HEK293 (cell line): ENCODE results near the gene CD302.

Experiments used
- CTCF ChIA-PET: fragments of 350-600 bp; formaldehyde crosslinking; extraction: SDS; loops from one replicate; lab custom pipeline; 2021; ENCODE audit warnings: antibody characterized with exemption; lab: Yijun Ruan, JAX
- POLR2A ChIA-PET: fragments of 300-600 bp; formaldehyde crosslinking; extraction: SDS; loops from one replicate; lab custom pipeline; 2020; ENCODE audit warnings: antibody characterized with exemption, inconsistent platforms; lab: Yijun Ruan, JAX
- H3K27ac ChIP-seq: fragments of 200-500 bp; sonication (Bioruptor generic); 2 replicates; pipeline ENCODE4 v1.5.1; 2014; ENCODE audit warnings: low read depth, low read length, control low read depth, inconsistent platforms; ENCODE audit errors: extremely low read depth
- H3K36me3 ChIP-seq, 2 experiments: fragments of 200-500 bp in 1 of 2; sonication (Bioruptor generic) in 1 of 2; 1 replicate in 1 of 2; 2 replicates in 1 of 2; pipeline ENCODE4 v1.5.1; 2014 to 2017; ENCODE audit warnings: inconsistent platforms in 2 of 2, low read length in 2 of 2; ENCODE audit not compliant: control insufficient read depth in 2 of 2, insufficient read depth in 1 of 2
- H3K4me1 ChIP-seq: fragments of 200-500 bp; sonication (Bioruptor generic); 2 replicates; pipeline ENCODE4 v1.5.1; 2014; ENCODE audit warnings: mild to moderate bottlenecking, low read length, inconsistent platforms; ENCODE audit not compliant: control insufficient read depth, insufficient read depth
- H3K4me3 ChIP-seq: 2 replicates; pipeline ENCODE4 v1.5.1; 2011; ENCODE audit warnings: low read depth, mild to moderate bottlenecking, control low read depth, low read length, moderate library complexity
- H3K9me3 ChIP-seq: fragments of 200-500 bp; sonication (Bioruptor generic); 2 replicates; pipeline ENCODE4 v1.5.1; 2014; ENCODE audit warnings: low read depth, low read length, inconsistent platforms; ENCODE audit not compliant: control insufficient read depth, insufficient read depth
- BCL11A ChIP-seq: fragments of 450-650 bp; formaldehyde crosslinking; IDR thresholded peaks from 2 replicates; pipeline ENCODE4 v1.5.1; 2016; ENCODE audit warnings: low read depth, missing biosample characterization, missing genetic modification characterization
- BCL11B ChIP-seq: fragments of 450-650 bp; formaldehyde crosslinking; IDR thresholded peaks from 2 replicates; pipeline ENCODE4 v1.5.1; 2016; ENCODE audit warnings: low read depth, missing biosample characterization, missing genetic modification characterization
- HOXC10 ChIP-seq: sonication (generic); formaldehyde crosslinking; IDR thresholded peaks from 2 replicates; pipeline ENCODE4 v1.8.1; 2023; ENCODE audit warnings: mild to moderate bottlenecking, missing genetic modification reagents
- KLF1 ChIP-seq: fragments of 450-650 bp; formaldehyde crosslinking; IDR thresholded peaks from 2 replicates; pipeline ENCODE4 v1.5.1; 2016; ENCODE audit warnings: missing biosample characterization, missing genetic modification characterization
- SETDB1 ChIP-seq: IDR thresholded peaks from one replicate; pipeline ENCODE4 v1.6.1; 2017; ENCODE audit warnings: mild to moderate bottlenecking, low read length, moderate library complexity, mixed read lengths; ENCODE audit not compliant: insufficient read length
- TRIM28 ChIP-seq: IDR thresholded peaks from 2 replicates; pipeline ENCODE4 v1.6.1; 2011; ENCODE audit warnings: low read length, control low read depth, borderline replicate concordance
- ZNF174 ChIP-seq: fragments of 450-650 bp; formaldehyde crosslinking; IDR thresholded peaks from 2 replicates; pipeline ENCODE4 v1.5.0; 2017; ENCODE audit warnings: missing biosample characterization, mild to moderate bottlenecking, missing genetic modification characterization
- ZNF248 ChIP-seq: fragments of 450-650 bp; formaldehyde crosslinking; IDR thresholded peaks from 2 replicates; pipeline ENCODE4 v1.5.1; 2017; ENCODE audit warnings: missing biosample characterization, missing genetic modification characterization
- ZNF426 ChIP-seq: fragments of 450-650 bp; formaldehyde crosslinking; IDR thresholded peaks from 2 replicates; pipeline ENCODE4 v1.5.1; 2017; ENCODE audit warnings: missing biosample characterization, missing genetic modification characterization, mild to moderate bottlenecking, inconsistent platforms, moderate library complexity
- ZNF48 ChIP-seq: fragments of 450-650 bp; formaldehyde crosslinking; IDR thresholded peaks from 2 replicates; pipeline ENCODE4 v1.5.1; 2016; ENCODE audit warnings: missing biosample characterization, missing genetic modification characterization
- ZNF529 ChIP-seq: fragments of 450-650 bp; formaldehyde crosslinking; IDR thresholded peaks from 2 replicates; pipeline ENCODE4 v1.5.1; 2017; ENCODE audit warnings: missing genetic modification characterization, missing biosample characterization; ENCODE audit not compliant: insufficient replicate concordance
- ZNF560 ChIP-seq: fragments of 450-650 bp; formaldehyde crosslinking; IDR thresholded peaks from 2 replicates; pipeline ENCODE4 v1.5.1; 2017; ENCODE audit warnings: missing biosample characterization, missing genetic modification characterization, borderline replicate concordance
- ZNF561 ChIP-seq: fragments of 450-650 bp; IDR thresholded peaks from 2 replicates; pipeline ENCODE4 v1.5.1; 2018; ENCODE audit warnings: missing biosample characterization, missing genetic modification characterization, borderline replicate concordance
- ZNF623 ChIP-seq: fragments of 450-650 bp; formaldehyde crosslinking; IDR thresholded peaks from 2 replicates; pipeline ENCODE4 v1.5.1; 2016; ENCODE audit warnings: missing biosample characterization, missing genetic modification characterization
- ZNF629 ChIP-seq: fragments of 450-650 bp; formaldehyde crosslinking; IDR thresholded peaks from 2 replicates; pipeline ENCODE4 v1.5.1; 2017; ENCODE audit warnings: missing biosample characterization, missing genetic modification characterization
- ZNF791 ChIP-seq: fragments of 450-650 bp; formaldehyde crosslinking; IDR thresholded peaks from 2 replicates; pipeline ENCODE4 v1.5.1; 2016; ENCODE audit warnings: missing biosample characterization, missing genetic modification characterization
- ZSCAN16 ChIP-seq: fragments of 450-650 bp; formaldehyde crosslinking; IDR thresholded peaks from 2 replicates; pipeline ENCODE4 v1.5.1; 2016; ENCODE audit warnings: missing biosample characterization, missing genetic modification characterization
- ZSCAN23 ChIP-seq: fragments of 450-650 bp; formaldehyde crosslinking; IDR thresholded peaks from 2 replicates; pipeline ENCODE4 v1.5.1; 2016; ENCODE audit warnings: missing biosample characterization, missing genetic modification characterization
- TF ChIP-seq, protein P1 (sequence below): fragments of 450-650 bp; formaldehyde crosslinking; IDR thresholded peaks from 2 replicates; pipeline ENCODE4 v1.5.1; 2016; ENCODE audit warnings: missing biosample characterization, missing genetic modification characterization
- TF ChIP-seq, protein P2 (sequence below): fragments of 450-650 bp; formaldehyde crosslinking; IDR thresholded peaks from 2 replicates; pipeline ENCODE4 v1.5.1; 2016; ENCODE audit warnings: missing biosample characterization, missing genetic modification characterization
- TF ChIP-seq, protein P3 (sequence below): fragments of 450-650 bp; formaldehyde crosslinking; conservative IDR thresholded peaks from 2 replicates; pipeline ENCODE4 v1.5.1; 2016; ENCODE audit warnings: low read depth, missing biosample characterization, missing genetic modification characterization

The CD302 gene

DNA sequence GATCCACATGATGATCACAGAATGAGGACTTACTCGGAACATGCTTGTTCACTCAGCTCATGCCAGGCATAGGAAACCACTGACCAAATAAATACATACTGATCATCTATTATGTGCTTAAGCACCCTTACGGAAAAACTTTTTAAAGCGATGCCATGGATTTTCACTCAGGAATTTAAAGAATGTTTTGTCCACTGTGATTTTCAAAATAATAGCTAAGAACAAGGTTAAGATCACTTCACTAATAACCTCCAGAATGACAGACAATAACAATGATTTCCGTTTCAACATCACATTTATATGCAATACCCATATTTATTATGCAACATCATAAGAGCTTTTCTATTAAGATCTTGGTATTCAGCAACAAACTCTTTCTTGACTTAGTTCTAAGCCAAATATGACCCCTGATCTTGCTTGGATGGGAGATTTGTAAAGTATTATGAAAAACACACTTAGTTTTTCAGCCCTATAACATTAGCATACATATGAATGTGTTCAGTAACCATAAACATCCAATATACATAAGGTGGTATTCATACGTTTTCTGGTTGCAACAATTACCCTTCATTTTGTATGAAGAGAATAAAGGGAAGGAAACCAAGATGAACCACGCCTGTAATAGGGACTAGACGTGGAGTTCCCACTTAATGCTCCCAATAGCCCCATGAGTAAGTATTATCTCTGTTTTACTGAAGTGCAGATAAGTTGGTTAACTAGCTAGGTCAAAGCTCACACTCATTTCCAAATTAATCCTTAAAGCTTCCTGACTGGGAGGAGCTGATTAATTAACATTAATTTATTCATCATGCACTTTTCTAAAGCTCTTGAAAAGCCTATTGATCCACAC, 1.9 kb downstream of the CD302 start:
- no peak overlapping the region for H3K27ac ChIP-seq
- H3K36me3 ChIP-seq = no peaks in the 10 kb centered on the region
- H3K4me3 ChIP-seq = no peak overlapping the region
- POLR2A ChIA-PET = no interaction called here
- TF ChIP-seq ZNF791 (no peak), BCL11B (tag by site-specific recombination) (no peak), TRIM28 (no peak), ZNF48 (no peak), HOXC10 (CRISPR knock-in tag) (no peak), ZNF248 (tag by site-specific recombination) (no peak)
- H3K9me3 ChIP-seq = no peaks in the 10 kb centered on the region
- peaks cover 10% of the 10 kb centered on the region for H3K4me1 ChIP-seq
- CTCF ChIA-PET = interaction anchor here (0.6 to 2.5 kb wide), 2 partner anchors 11 to 415 kb away, joined by 3 to 14 read pairs; no protein-coding TSS in a partner anchor

DNA sequence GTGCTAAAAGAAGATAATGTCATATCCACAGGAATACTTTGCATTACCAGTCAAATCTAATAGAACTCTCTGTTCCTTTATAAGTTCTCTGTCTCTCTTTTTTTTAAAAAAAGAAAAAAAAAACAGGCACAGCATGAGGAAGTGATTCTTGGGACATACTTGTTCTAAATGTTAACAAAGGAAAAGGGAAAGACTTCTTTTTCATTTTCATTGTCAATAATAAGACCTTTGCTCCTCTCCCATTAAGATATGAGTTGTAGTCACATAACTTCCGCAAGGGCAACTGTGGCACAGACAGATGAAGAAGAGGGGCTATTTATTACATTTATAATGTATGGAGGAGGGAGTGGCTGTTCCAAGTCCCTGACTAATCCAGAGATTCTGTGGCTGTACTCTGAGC, 4.7 kb downstream of the CD302 start:
- CTCF ChIA-PET = interaction anchor here (0.6 kb wide), 1 partner anchor 1001 kb away, joined by 4 read pairs; no protein-coding TSS in a partner anchor
- no peaks in the 10 kb centered on the region for H3K36me3 ChIP-seq
- H3K4me1 ChIP-seq = peaks cover 12% of the 10 kb centered on the region
- no peak overlapping the region for H3K4me3 ChIP-seq
- no peaks in the 10 kb centered on the region for H3K9me3 ChIP-seq
- no peak for TF ChIP-seq ZNF629 (tag by site-specific recombination)
- TF ChIP-seq ZSCAN16 (tag by site-specific recombination) = no peak
- no peak for TF ChIP-seq BCL11A (tag by site-specific recombination)
- TF ChIP-seq, protein P1, sequence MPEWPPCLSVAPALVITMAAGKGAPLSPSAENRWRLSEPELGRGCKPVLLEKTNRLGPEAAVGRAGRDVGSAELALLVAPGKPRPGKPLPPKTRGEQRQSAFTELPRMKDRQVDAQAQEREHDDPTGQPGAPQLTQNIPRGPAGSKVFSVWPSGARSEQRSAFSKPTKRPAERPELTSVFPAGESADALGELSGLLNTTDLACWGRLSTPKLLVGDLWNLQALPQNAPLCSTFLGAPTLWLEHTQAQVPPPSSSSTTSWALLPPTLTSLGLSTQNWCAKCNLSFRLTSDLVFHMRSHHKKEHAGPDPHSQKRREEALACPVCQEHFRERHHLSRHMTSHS (tag by site-specific recombination) = no peak
- TF ChIP-seq, protein P2, sequence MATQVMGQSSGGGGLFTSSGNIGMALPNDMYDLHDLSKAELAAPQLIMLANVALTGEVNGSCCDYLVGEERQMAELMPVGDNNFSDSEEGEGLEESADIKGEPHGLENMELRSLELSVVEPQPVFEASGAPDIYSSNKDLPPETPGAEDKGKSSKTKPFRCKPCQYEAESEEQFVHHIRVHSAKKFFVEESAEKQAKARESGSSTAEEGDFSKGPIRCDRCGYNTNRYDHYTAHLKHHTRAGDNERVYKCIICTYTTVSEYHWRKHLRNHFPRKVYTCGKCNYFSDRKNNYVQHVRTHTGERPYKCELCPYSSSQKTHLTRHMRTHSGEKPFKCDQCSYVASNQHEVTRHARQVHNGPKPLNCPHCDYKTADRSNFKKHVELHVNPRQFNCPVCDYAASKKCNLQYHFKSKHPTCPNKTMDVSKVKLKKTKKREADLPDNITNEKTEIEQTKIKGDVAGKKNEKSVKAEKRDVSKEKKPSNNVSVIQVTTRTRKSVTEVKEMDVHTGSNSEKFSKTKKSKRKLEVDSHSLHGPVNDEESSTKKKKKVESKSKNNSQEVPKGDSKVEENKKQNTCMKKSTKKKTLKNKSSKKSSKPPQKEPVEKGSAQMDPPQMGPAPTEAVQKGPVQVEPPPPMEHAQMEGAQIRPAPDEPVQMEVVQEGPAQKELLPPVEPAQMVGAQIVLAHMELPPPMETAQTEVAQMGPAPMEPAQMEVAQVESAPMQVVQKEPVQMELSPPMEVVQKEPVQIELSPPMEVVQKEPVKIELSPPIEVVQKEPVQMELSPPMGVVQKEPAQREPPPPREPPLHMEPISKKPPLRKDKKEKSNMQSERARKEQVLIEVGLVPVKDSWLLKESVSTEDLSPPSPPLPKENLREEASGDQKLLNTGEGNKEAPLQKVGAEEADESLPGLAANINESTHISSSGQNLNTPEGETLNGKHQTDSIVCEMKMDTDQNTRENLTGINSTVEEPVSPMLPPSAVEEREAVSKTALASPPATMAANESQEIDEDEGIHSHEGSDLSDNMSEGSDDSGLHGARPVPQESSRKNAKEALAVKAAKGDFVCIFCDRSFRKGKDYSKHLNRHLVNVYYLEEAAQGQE (tag by site-specific recombination) = no peak
- no peak for TF ChIP-seq SETDB1
- TF ChIP-seq ZNF426 (tag by site-specific recombination) = no peak
- TF ChIP-seq, protein P3, sequence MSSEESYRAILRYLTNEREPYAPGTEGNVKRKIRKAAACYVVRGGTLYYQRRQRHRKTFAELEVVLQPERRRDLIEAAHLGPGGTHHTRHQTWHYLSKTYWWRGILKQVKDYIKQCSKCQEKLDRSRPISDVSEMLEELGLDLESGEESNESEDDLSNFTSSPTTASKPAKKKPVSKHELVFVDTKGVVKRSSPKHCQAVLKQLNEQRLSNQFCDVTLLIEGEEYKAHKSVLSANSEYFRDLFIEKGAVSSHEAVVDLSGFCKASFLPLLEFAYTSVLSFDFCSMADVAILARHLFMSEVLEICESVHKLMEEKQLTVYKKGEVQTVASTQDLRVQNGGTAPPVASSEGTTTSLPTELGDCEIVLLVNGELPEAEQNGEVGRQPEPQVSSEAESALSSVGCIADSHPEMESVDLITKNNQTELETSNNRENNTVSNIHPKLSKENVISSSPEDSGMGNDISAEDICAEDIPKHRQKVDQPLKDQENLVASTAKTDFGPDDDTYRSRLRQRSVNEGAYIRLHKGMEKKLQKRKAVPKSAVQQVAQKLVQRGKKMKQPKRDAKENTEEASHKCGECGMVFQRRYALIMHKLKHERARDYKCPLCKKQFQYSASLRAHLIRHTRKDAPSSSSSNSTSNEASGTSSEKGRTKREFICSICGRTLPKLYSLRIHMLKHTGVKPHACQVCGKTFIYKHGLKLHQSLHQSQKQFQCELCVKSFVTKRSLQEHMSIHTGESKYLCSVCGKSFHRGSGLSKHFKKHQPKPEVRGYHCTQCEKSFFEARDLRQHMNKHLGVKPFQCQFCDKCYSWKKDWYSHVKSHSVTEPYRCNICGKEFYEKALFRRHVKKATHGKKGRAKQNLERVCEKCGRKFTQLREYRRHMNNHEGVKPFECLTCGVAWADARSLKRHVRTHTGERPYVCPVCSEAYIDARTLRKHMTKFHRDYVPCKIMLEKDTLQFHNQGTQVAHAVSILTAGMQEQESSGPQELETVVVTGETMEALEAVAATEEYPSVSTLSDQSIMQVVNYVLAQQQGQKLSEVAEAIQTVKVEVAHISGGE (tag by site-specific recombination) = no peak
- no peak for TF ChIP-seq ZNF561 (tag by site-specific recombination)
- TF ChIP-seq ZSCAN23 (tag by site-specific recombination) = no peak
- TF ChIP-seq ZNF560 (tag by site-specific recombination) = no peak
- no peak for TF ChIP-seq ZNF174 (tag by site-specific recombination)
- no peak for TF ChIP-seq ZNF623
- TF ChIP-seq KLF1 (tag by site-specific recombination) = no peak
- TF ChIP-seq ZNF529 (tag by site-specific recombination) = no peak
- POLR2A ChIA-PET = no interaction called here
- H3K27ac ChIP-seq = no peak overlapping the region
